B cell (primary cell): ENCODE measurements around the gene XXYLT1. TPM values are rescaled to one million over a fixed set of nuclear protein-coding genes. Genes with fewer than 3 reads are reported as not detected.

Experiments
- ATAC-seq: fragments of 200-7000 bp; cut with Tn5 transposase; one replicate; pipeline ENCODE4 v1.10.0; 2021; ENCODE audit warnings: low read depth, mild to moderate bottlenecking, moderate number of reproducible peaks, moderate library complexity
- CTCF ChIA-PET: fragments of 350-600 bp; sonication (Branson Sonifier 250); formaldehyde crosslinking; loops from one replicate; lab custom pipeline; 2021; ENCODE audit warnings: antibody characterized with exemption, inconsistent platforms; lab: Charles Lee
- POLR2A ChIA-PET: fragments of 350-600 bp; sonication (Branson Sonifier 250); formaldehyde crosslinking; loops from one replicate; lab custom pipeline; 2021; ENCODE audit warnings: antibody characterized with exemption; lab: Charles Lee
- DNase-seq: peaks from one replicate; pipeline ENCODE4 v3.0.0; 2013
- H2AFZ ChIP-seq: 2 replicates; pipeline ENCODE4 v1.6.1; 2012; ENCODE audit warnings: mild to moderate bottlenecking, low read depth, low read length; ENCODE audit not compliant: insufficient read depth, poor library complexity, severe bottlenecking
- H3K27ac ChIP-seq, 2 donors: 1 replicate in 1 of 2; 2 replicates in 1 of 2; pipeline ENCODE4 v1.5.1; 2012 to 2013; ENCODE audit warnings: low read length in 2 of 2, mild to moderate bottlenecking in 2 of 2, moderate library complexity in 1 of 2
- H3K27me3 ChIP-seq, 4 experiments: fragments of 200-600 bp in 1 of 4; sonication (generic) in 1 of 4; replicated peaks in 1 of 4; 1 replicate in 2 of 4; 2 replicates in 2 of 4; pipeline versions ENCODE4 v1.6.1 to v1.7.0; 2013 to 2016; ENCODE audit warnings: low read length in 3 of 4, mild to moderate bottlenecking in 2 of 4, mixed read lengths in 1 of 4, moderate library complexity in 1 of 4; ENCODE audit not compliant: insufficient read depth in 4 of 4, control insufficient read depth in 3 of 4; ENCODE audit errors: control extremely low read depth in 1 of 4
- H3K36me3 ChIP-seq, 2 experiments: replicated peaks in 1 of 2; 1 replicate in 1 of 2; 2 replicates in 1 of 2; pipeline versions ENCODE4 v1.6.1 to v1.7.1; 2013; ENCODE audit warnings: low read length in 1 of 2; ENCODE audit not compliant: insufficient read depth in 2 of 2, control insufficient read depth in 1 of 2; ENCODE audit errors: control extremely low read depth in 1 of 2, extremely low read depth in 1 of 2
- H3K4me1 ChIP-seq, 2 donors: fragments of 200-600 bp in 1 of 2; sonication (generic) in 1 of 2; 1 replicate in 1 of 2; 2 replicates in 1 of 2; pipeline versions ENCODE4 v1.5.1 to v1.6.1; 2013 to 2017; ENCODE audit warnings: low read length in 2 of 2; ENCODE audit not compliant: control insufficient read depth in 2 of 2, insufficient read depth in 2 of 2
- H3K4me2 ChIP-seq: replicated peaks from 2 replicates; pipeline ENCODE3; 2012; ENCODE audit warnings: mild to moderate bottlenecking, low read depth, low read length; ENCODE audit not compliant: poor library complexity, severe bottlenecking
- H3K4me3 ChIP-seq, 5 experiments: fragments of 200-600 bp in 1 of 5; sonication (generic) in 1 of 5; 1 replicate in 3 of 5; 2 replicates in 2 of 5; pipeline versions ENCODE4 v1.5.1 to v1.7.0; 2011 to 2016; ENCODE audit warnings: low read length in 4 of 5, mild to moderate bottlenecking in 4 of 5, low read depth in 2 of 5, control low read depth in 1 of 5, moderate library complexity in 1 of 5; ENCODE audit not compliant: insufficient read depth in 1 of 5; ENCODE audit errors: control extremely low read depth in 1 of 5, extremely low read depth in 1 of 5
- H3K79me2 ChIP-seq: fragments of 200-600 bp; sonication (generic); one replicate; pipeline ENCODE4 v1.6.0; 2016; ENCODE audit warnings: low read length; ENCODE audit not compliant: control insufficient read depth, insufficient read depth
- H3K9ac ChIP-seq: fragments of 200-600 bp; sonication (generic); 2 replicates; pipeline ENCODE4 v1.6.1; 2017; ENCODE audit warnings: mild to moderate bottlenecking, low read length, moderate library complexity
- H3K9me3 ChIP-seq, 3 donors: one replicate each; pipeline versions ENCODE4 v1.6.1 to v1.7.1; 2013; ENCODE audit warnings: low read length in 2 of 3; ENCODE audit not compliant: control insufficient read depth in 2 of 3, insufficient read depth in 1 of 3; ENCODE audit errors: control extremely low read depth in 1 of 3
- H4K20me1 ChIP-seq: 2 replicates; pipeline ENCODE4 v1.6.0; 2012; ENCODE audit warnings: mild to moderate bottlenecking, low read length; ENCODE audit not compliant: insufficient read depth, control insufficient read depth, poor library complexity, severe bottlenecking
- H3K27ac Mint-ChIP-seq: one replicate; pipeline ENCODE4 v1.8.0; 2021; ENCODE audit warnings: mixed read lengths
- H3K27me3 Mint-ChIP-seq: one replicate; pipeline ENCODE4 v1.8.0; 2021; ENCODE audit warnings: mixed read lengths
- H3K4me1 Mint-ChIP-seq: one replicate; pipeline ENCODE4 v1.8.0; 2021; ENCODE audit warnings: mixed read lengths
- H3K4me3 Mint-ChIP-seq: one replicate; pipeline ENCODE4 v1.8.0; 2021; ENCODE audit warnings: mixed read lengths
- H3K9me3 Mint-ChIP-seq: one replicate; pipeline ENCODE4 v1.8.0; 2022; ENCODE audit warnings: mixed read lengths; ENCODE audit not compliant: insufficient read depth
- EZH2 ChIP-seq: IDR thresholded peaks from 2 replicates; pipeline ENCODE4 v1.6.1; 2012; ENCODE audit warnings: borderline replicate concordance, low read depth, mild to moderate bottlenecking, moderate library complexity, low read length; ENCODE audit not compliant: insufficient read depth, poor library complexity, severe bottlenecking
- WGBS: methylation state at CpG from one replicate; pipeline ENCODE4 v1.1.5; 2013; ENCODE audit warnings: missing lambda C conversion rate; ENCODE audit not compliant: insufficient coverage; 5-methylcytosine and 5-hydroxymethylcytosine counted together
- intact Hi-C: fragments of 100-400 bp; cut with micrococcal nuclease; formaldehyde crosslinking; loops from one replicate; pipeline ENCODE4 v1.10.0; 2022
- polyA plus RNA-seq: library from polyadenylated mRNA; depleted of rRNA; stranded (reverse); fragments of >200 nt; gene quantifications from 2 replicates; pipeline ENCODE4 v1.2.3, GENCODE V29; 2012
- total RNA-seq, 2 donors: library from RNA; stranded (reverse); fragments of 120-200 nt in 1 of 2; gene quantifications; 1 replicate in 1 of 2; 2 replicates in 1 of 2; pipeline versions ENCODE4 v1.2.3 to v1.2.4, GENCODE V29; 2013 to 2022
- TF ChIP-seq, protein P1 (sequence below): fragments of 200-600 bp; IDR thresholded peaks from one replicate; pipeline ENCODE4 v1.8.0; 2022; ENCODE audit warnings: antibody characterized with exemption, mild to moderate bottlenecking

XXYLT1 gene
- total and polyA plus RNA-seq, 2 donors (not counting 1 experiment from before 2014, with no cell fraction given) = 2.6 to 11.2 TPM

DNA sequence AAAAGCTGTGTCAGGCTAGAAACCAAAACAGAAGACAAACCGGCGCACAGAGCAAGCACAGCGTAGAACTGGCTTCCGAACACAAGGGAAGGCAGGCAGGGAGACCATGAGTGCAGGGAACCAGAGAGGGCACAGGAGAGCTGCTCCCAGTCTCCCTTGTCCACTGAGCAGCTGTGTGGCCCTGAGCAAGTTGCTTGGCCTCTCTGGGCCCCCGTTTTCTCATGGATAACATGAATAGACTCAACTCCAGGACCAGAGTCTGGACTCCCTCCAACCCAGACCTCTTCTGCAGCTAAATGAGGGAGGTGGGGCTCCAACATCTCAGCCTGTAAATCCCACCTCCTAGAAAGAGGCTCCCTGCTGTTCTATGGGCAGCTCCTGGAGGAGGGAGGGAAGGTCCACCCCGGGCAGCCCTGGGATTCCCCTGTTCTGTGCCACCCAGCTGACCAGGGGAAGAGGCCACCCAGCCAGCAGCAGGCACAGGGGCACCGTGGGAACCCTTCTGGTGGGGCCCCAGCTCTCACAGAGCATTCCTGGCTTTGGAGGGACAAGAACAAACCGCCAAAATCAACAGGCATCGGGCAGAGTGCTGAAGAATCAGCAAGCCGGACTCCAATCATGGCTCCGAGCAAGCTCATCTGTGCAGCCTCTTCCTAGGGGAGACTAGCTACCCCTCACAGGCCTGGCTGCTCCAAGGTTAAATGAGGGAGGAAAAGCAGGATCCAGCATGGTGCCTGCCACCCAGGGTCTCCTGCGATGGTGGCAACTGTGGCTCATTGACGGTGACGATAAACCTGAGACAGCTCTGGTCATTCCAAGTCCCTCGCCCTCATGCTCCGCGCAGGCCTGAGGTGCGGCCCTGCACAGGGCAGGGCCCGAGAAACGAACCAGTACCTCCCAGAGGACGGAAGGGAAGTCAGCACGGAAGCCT is 15.1 kb downstream of the XXYLT1 start:
- no peaks in the 10 kb centered on the region for H3K9me3 Mint-ChIP-seq
- Histone ChIP-seq H3K4me1 (peaks cover 17 to 23% of the 10 kb centered on the region in 2 donors), H3K9ac (no peak overlapping the region), H3K4me3 (no peak overlapping the region), H3K36me3 (no peaks in the 10 kb centered on the region), H3K27me3 (no peaks in the 10 kb centered on the region), H3K79me2 (no peaks in the 10 kb centered on the region), H2AFZ (no peak overlapping the region), H3K27ac (no peak overlapping the region), H3K4me2 (no peak overlapping the region), H4K20me1 (no peaks in the 10 kb centered on the region), H3K9me3 (no peaks in the 10 kb centered on the region)
- intact Hi-C loops = loop anchor here (5.0 kb wide), 1 partner anchor 109 kb away; no protein-coding TSS in a partner anchor
- no peak for DNase-seq
- H3K27ac Mint-ChIP-seq = no peak overlapping the region
- no peak for ATAC-seq
- ChIA-PET POLR2A (interaction anchor here (0.6 kb wide), 2 partner anchors 99 to 102 kb away, joined by 6 to 7 read pairs; no protein-coding TSS in a partner anchor), CTCF (interaction anchor here (0.7 to 3.8 kb wide), 7 partner anchors 15 to 573 kb away, joined by 3 to 39 read pairs (median 5); partner anchors contain the start of gene XXYLT1)
- no peak overlapping the region for H3K4me3 Mint-ChIP-seq
- TF ChIP-seq, protein P1, sequence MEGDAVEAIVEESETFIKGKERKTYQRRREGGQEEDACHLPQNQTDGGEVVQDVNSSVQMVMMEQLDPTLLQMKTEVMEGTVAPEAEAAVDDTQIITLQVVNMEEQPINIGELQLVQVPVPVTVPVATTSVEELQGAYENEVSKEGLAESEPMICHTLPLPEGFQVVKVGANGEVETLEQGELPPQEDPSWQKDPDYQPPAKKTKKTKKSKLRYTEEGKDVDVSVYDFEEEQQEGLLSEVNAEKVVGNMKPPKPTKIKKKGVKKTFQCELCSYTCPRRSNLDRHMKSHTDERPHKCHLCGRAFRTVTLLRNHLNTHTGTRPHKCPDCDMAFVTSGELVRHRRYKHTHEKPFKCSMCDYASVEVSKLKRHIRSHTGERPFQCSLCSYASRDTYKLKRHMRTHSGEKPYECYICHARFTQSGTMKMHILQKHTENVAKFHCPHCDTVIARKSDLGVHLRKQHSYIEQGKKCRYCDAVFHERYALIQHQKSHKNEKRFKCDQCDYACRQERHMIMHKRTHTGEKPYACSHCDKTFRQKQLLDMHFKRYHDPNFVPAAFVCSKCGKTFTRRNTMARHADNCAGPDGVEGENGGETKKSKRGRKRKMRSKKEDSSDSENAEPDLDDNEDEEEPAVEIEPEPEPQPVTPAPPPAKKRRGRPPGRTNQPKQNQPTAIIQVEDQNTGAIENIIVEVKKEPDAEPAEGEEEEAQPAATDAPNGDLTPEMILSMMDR = no peak
- no peak for TF ChIP-seq EZH2
- WGBS = 97% methylated on average over 21 of the region's 22 CpGs
- peaks cover 30% of the 10 kb centered on the region for H3K4me1 Mint-ChIP-seq
- H3K27me3 Mint-ChIP-seq = no peaks in the 10 kb centered on the region

DNA sequence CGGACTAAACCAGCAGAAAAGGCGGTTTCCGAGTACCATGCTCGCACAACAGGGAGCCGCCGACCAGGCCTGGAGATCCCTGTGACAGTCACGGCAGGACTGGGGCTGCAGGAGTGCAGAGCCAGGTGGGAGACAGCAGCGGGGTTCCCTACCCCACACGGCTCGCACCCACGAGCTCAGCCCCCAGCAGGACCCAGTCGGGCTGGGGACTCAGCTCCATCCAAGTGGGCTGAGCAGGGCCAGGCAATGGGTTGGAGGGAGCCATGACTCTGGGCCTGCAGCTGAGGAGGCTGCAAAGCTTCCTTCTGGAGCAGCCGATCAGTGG is 15.8 kb downstream of the XXYLT1 start:
- no peak overlapping the region for H3K27ac ChIP-seq
- no peaks in the 10 kb centered on the region for H3K9me3 Mint-ChIP-seq
- H3K9ac ChIP-seq = no peak overlapping the region
- no peaks in the 10 kb centered on the region for H3K27me3 ChIP-seq
- ChIA-PET CTCF (interaction anchor here (0.7 to 2.4 kb wide), 4 partner anchors 16 to 572 kb away, joined by 3 to 10 read pairs (median 7); partner anchors contain the start of gene XXYLT1), POLR2A (interaction anchor here (0.6 kb wide), 1 partner anchor 99 kb away, joined by 6 read pairs; no protein-coding TSS in a partner anchor)
- 99% methylated on average over 13 of the region's 13 CpGs for WGBS
- no peaks in the 10 kb centered on the region for H4K20me1 ChIP-seq
- no peak overlapping the region for H3K4me3 ChIP-seq
- TF ChIP-seq EZH2 = no peak
- TF ChIP-seq, protein P1 = no peak
- no peaks in the 10 kb centered on the region for H3K9me3 ChIP-seq
- H2AFZ ChIP-seq = no peak overlapping the region
- no peaks in the 10 kb centered on the region for H3K36me3 ChIP-seq
- no peak overlapping the region for H3K4me3 Mint-ChIP-seq
- intact Hi-C loops = loop anchor here (5.0 kb wide), 1 partner anchor 108 kb away; no protein-coding TSS in a partner anchor
- H3K27ac Mint-ChIP-seq = no peak overlapping the region
- DNase-seq = no peak
- no peaks in the 10 kb centered on the region for H3K27me3 Mint-ChIP-seq
- peaks cover 15 to 22% of the 10 kb centered on the region in 2 donors for H3K4me1 ChIP-seq
- no peak for ATAC-seq
- peaks cover 30% of the 10 kb centered on the region for H3K4me1 Mint-ChIP-seq
- no peak overlapping the region for H3K4me2 ChIP-seq
- no peaks in the 10 kb centered on the region for H3K79me2 ChIP-seq
